Measurements from ENCODE around the gene FSTL5. TPM values are rescaled to one million over a fixed set of nuclear protein-coding genes. Genes with fewer than 3 reads are reported as not detected.

The FSTL5 gene
- total and polyA plus RNA-seq, 2 of the 13 experiments (the other 11 are each of a cell fraction or from before 2014, with no cell fraction given), result 0.03 to 0.07 TPM

- Histone ChIP-seq H3K27ac (ENCODE audit: extremely low read length, insufficient read depth, low read length) (no peak overlapping the region), H3K79me2 (ENCODE audit: insufficient read depth, low read length) (no peaks in the 10 kb centered on the region), H3K36me3 (replicated peaks in 1 of 2; ENCODE audit: control insufficient read depth in 1 of 2, insufficient read depth in 2 of 2, low read length in 2 of 2) (no peaks in the 10 kb centered on the region), H3K27me3 (ENCODE audit: control insufficient read depth in 1 of 2, insufficient read depth in 2 of 2, low read length in 2 of 2) (no peaks in the 10 kb centered on the region), H3K9me3 (ENCODE audit: low read length) (no peaks in the 10 kb centered on the region), H2AFZ (ENCODE audit: low read length) (no peak overlapping the region), H3K4me3 (replicated peaks in 1 of 3; ENCODE audit: insufficient read depth in 1 of 3, low read depth in 2 of 3, low read length in 3 of 3) (no peak overlapping the region), H3K9ac (ENCODE audit: insufficient read depth, low read depth, low read length) (no peak overlapping the region), H4K20me1 (ENCODE audit: insufficient read depth, low read length) (no peaks in the 10 kb centered on the region), H3K4me2 (ENCODE audit: low read depth, low read length) (no peak overlapping the region), H3K4me1 (ENCODE audit: insufficient read depth, low read length) (no peaks in the 10 kb centered on the region)
- ChIA-PET CTCF (ENCODE audit: low intra/inter-chr PET ratio, low total read pairs) (no interaction called here), POLR2A (no interaction called here)
- TF ChIP-seq KLF12 (CRISPR knock-in tag; IDR thresholded peaks at IDR 0.05; ENCODE audit: borderline replicate concordance) (no peak), MAFK (conservative IDR thresholded peaks at IDR 0.05 in 1 of 2, IDR thresholded peaks at IDR 0.05 in 1 of 2; ENCODE audit: low read length in 2 of 2) (peak; percentile 36 to 62; a peak in 3 of 4 replicates), MAFF (IDR thresholded peaks at IDR 0.05; ENCODE audit: low read depth, low read length) (peak; percentile 71; the same call in 1 of the 2 replicates), MNT (IDR thresholded peaks at IDR 0.05) (no peak), ZNF703 (CRISPR knock-in tag; IDR thresholded peaks at IDR 0.05; ENCODE audit: borderline replicate concordance) (no peak), PAWR (CRISPR knock-in tag; IDR thresholded peaks at IDR 0.05; ENCODE audit: borderline replicate concordance) (no peak), PAF1 (CRISPR knock-in tag; IDR thresholded peaks at IDR 0.05) (no peak)
- 32% methylated on average over 4 of the region's 4 CpGs for WGBS (ENCODE audit: low lambda C conversion rate)
- intact Hi-C loops (cut with micrococcal nuclease; ENCODE audit: unreplicated experiment) (no loop called here), in situ Hi-C loops (cut with HindIII; ENCODE audit: extremely low pct_ligation_motif_present, low pct_unique_long_range_greater_than_20kb) (no loop called here)
- no peak for FAIRE-seq
- no TSS peak for BruUV-seq (replicated peaks)
- ATAC-seq, result no peak
- DNase-seq (ENCODE audit: low spot score), result no peak
These were observed 282.4 kb downstream of the FSTL5 start for GRCh38 chr4:161881370-161881769.

- ChIA-PET POLR2A (no interaction called here), CTCF (ENCODE audit: low intra/inter-chr PET ratio, low total read pairs) (no interaction called here)
- no peaks in the 10 kb centered on the region for H3K79me2 ChIP-seq (ENCODE audit: insufficient read depth, low read length)
- H3K9me3 ChIP-seq (ENCODE audit: low read length), result no peaks in the 10 kb centered on the region
- no peak for TF ChIP-seq NR0B2 (CRISPR knock-in tag; IDR thresholded peaks at IDR 0.05)
- no peak for TF ChIP-seq ZSCAN22 (CRISPR knock-in tag; IDR thresholded peaks at IDR 0.05)
- TF ChIP-seq ZNF7 (CRISPR knock-in tag; IDR thresholded peaks at IDR 0.05), result no peak
- no peak for TF ChIP-seq ZNF530 (CRISPR knock-in tag; IDR thresholded peaks at IDR 0.05; ENCODE audit: low read depth)
- no peak for TF ChIP-seq PAF1 (CRISPR knock-in tag; IDR thresholded peaks at IDR 0.05)
- no peak for TF ChIP-seq ATF7-NPFF (CRISPR knock-in tag; IDR thresholded peaks at IDR 0.05; ENCODE audit: low read depth)
- H3K4me2 ChIP-seq (ENCODE audit: low read depth, low read length), result no peak overlapping the region
- DNase-seq (ENCODE audit: low spot score), result no peak
- ATAC-seq, result no peak
- H3K4me3 ChIP-seq (replicated peaks in 1 of 3; ENCODE audit: insufficient read depth in 1 of 3, low read depth in 2 of 3, low read length in 3 of 3), result no peak overlapping the region
- H3K27ac ChIP-seq (ENCODE audit: extremely low read length, insufficient read depth, low read length), result no peak overlapping the region
- no peak overlapping the region for H3K9ac ChIP-seq (ENCODE audit: insufficient read depth, low read depth, low read length)
- no TSS peak for BruUV-seq (replicated peaks)
- H3K27me3 ChIP-seq (ENCODE audit: control insufficient read depth in 1 of 2, insufficient read depth in 2 of 2, low read length in 2 of 2), result no peaks in the 10 kb centered on the region
- no peaks in the 10 kb centered on the region for H4K20me1 ChIP-seq (ENCODE audit: insufficient read depth, low read length)
- intact Hi-C loops (cut with micrococcal nuclease; ENCODE audit: unreplicated experiment) (no loop called here), in situ Hi-C loops (cut with HindIII; ENCODE audit: extremely low pct_ligation_motif_present, low pct_unique_long_range_greater_than_20kb) (no loop called here)
- WGBS (ENCODE audit: low lambda C conversion rate), result 11% methylated on average over 2 of the region's 2 CpGs
- no peak overlapping the region for H2AFZ ChIP-seq (ENCODE audit: low read length)
- H3K4me1 ChIP-seq (ENCODE audit: insufficient read depth, low read length), result no peaks in the 10 kb centered on the region
- no peak for FAIRE-seq
- no peaks in the 10 kb centered on the region for H3K36me3 ChIP-seq (replicated peaks in 1 of 2; ENCODE audit: control insufficient read depth in 1 of 2, insufficient read depth in 2 of 2, low read length in 2 of 2)
These were observed 294.3 kb downstream of the FSTL5 start for GRCh38 chr4:161869511-161869910.
